ENCODE measurements around the gene DNAH11.
"Not testable (repeated sequence)": the region's sequence is repeated elsewhere in the genome, so short reads cannot be mapped to it uniquely, and the experiment has no call there.

DNAH11 gene

GRCh38 chr7:21624320-21624719 is 81.5 kb downstream of the DNAH11 start:
- DNase-seq: no peak

GRCh38 chr7:21636694-21637093 is 93.9 kb downstream of the DNAH11 start:
- no peak for DNase-seq

- DNase-seq: no peak
Observed at GRCh38 chr7:21639206-21639868, 96.5 kb downstream of the DNAH11 start.

GRCh38 chr7:21640105-21640504 is 97.3 kb downstream of the DNAH11 start:
- DNase-seq: no peak

- no peak for DNase-seq
Observed at GRCh38 chr7:21641546-21641945, 98.7 kb downstream of the DNAH11 start.

DNA sequence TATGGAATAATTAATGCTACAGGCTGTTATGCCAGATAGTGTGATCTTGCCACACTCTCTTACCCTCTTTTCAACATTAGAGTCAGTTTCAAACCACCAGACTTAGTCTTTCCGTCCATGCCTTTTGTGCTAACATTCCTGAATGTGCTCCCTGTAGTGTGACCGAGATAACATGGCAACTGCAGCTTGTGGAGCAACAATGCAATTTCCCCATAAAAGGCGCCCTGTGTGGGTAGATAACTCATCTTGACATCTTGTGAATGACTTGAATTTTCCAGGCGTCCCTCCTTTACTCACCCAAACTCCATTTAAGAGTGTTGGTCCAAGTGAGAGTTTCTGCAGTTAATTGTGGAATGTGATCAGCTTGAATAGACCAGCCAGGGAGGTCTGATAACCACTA is 99.6 kb downstream of the DNAH11 start:
- DNase-seq: no peak

- no peak for DNase-seq
Observed at GRCh38 chr7:21651697-21652096, 108.9 kb downstream of the DNAH11 start.

- DNase-seq: peak in 1 of 2 experiments; percentile 16
Observed at GRCh38 chr7:21653623-21654022, 110.8 kb downstream of the DNAH11 start.

GRCh38 chr7:21656081-21656480 is 113.2 kb downstream of the DNAH11 start:
- DNase-seq: no peak

- DNase-seq: no peak
Observed at GRCh38 chr7:21656796-21657195, 114.0 kb downstream of the DNAH11 start.

DNA sequence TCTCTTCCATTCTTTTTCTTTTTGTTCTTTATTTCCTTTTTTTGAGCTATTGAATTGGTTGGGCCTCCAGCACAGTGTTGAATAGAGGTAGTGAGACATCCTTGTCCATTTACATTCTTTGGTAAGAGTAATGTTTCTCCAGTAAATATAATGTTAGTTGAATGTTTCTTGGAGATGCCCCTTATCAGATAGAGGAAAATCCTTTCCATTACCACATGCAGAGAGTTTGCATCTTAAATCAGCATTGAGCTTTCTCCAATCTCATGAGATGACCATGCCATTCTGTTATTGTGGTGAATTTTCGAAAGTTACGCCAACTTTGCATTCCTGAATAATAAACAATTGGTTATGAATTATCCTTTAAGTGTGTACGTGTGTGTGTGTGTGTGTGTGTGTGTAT is 127.7 kb downstream of the DNAH11 start:
- DNase-seq: no peak

DNA sequence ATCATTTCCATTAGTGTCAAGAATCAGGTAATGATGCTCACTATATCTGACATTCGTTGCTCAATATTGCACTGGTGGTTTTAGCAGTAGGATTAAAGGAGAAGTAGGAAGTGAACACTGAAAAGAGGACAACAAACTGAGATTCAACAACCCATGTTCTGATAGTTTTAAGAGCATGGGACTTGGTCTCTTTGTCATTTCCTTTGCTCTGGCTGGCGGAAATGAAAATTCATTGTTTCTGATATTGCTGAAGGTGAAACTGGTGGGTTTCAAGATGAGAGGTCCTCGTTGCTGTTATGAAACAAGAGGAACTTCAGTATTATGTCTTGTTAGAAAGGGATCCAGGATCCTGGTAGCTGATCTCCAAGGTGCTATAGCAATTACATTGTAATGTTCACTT is 129.0 kb downstream of the DNAH11 start:
- DNase-seq: no peak

- no peak for DNase-seq
Observed at GRCh38 chr7:21675255-21675654, 132.4 kb downstream of the DNAH11 start.

DNA sequence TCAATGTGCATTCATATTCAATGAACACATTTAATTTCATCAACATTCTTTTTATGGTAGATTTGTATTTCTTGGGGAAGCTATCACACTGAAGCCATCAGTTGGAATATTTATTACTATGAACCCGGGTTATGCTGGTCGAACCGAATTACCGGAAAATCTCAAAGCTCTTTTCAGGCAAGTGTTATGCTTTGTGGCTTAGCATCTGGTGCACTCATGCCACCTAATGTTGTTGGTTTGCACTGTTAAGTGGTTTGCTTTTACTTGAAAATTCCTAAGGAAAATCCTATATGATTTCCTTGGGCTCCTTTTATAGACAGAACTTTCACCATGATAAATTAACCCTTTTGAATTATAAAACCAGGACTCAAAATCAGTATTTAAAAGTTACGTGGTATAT is 147.9 kb downstream of the DNAH11 start:
- DNase-seq: peak; percentile 7 to 47

GRCh38 chr7:21691146-21691545 is 148.3 kb downstream of the DNAH11 start:
- not testable (repeated sequence) for DNase-seq

GRCh38 chr7:21700587-21700986 is 157.7 kb downstream of the DNAH11 start:
- DNase-seq: not testable (repeated sequence)

GRCh38 chr7:21702303-21702702 is 159.5 kb downstream of the DNAH11 start:
- DNase-seq: no peak

GRCh38 chr7:21704359-21704758 is 161.5 kb downstream of the DNAH11 start:
- peak; percentile 73 to 92 for DNase-seq

DNA sequence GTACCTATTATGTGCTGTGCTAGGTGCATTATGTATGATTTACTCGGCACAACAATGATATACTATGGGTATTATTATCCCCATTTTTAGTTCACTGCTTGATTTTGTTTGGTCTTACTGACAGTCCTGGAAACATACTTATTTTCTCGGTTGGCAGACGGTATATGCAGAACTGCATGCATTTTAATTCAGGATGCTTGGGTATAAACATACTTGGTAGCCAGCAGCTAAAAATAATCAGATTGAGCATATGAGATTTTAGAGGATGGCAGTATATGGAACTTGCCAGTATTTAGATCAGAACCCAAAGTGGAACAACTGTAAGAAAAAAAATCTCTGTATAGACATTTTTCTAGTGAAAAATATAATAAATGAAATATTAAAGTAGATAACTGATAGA is 163.3 kb downstream of the DNAH11 start:
- no peak for DNase-seq

- peak in 1 of 2 experiments; percentile 44 for DNase-seq
Observed at GRCh38 chr7:21707566-21707965, 164.7 kb downstream of the DNAH11 start.

GRCh38 chr7:21708096-21708495 is 165.3 kb downstream of the DNAH11 start:
- DNase-seq: no peak

GRCh38 chr7:21717323-21717722 is 174.5 kb downstream of the DNAH11 start:
- DNase-seq: no peak

DNA sequence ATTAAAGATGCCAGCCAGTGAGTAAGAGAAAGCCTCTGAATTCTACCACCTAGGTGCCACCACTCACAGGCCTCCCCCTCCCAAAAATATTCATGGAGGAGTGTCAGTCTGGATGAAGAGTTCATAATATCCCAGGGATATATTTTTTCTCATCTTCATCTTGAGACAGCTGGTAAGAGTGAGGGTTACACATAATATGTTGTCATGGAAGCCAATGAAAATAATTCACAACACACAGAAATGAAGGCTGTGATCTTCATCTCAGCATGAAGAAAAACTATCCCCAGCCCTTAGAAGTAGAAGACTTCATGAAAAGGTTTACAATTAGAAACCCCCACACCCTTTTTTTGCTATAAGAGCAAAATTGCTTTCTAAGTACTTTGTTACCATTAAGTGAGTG is 175.6 kb downstream of the DNAH11 start:
- no peak for DNase-seq

GRCh38 chr7:21719846-21720245 is 177.0 kb downstream of the DNAH11 start:
- DNase-seq: no peak

- no peak for DNase-seq
Observed at GRCh38 chr7:21722371-21722770, 179.5 kb downstream of the DNAH11 start.

All from NCI-H524 (cell line).